ENCODE data around the gene LTA4H.

DNA sequence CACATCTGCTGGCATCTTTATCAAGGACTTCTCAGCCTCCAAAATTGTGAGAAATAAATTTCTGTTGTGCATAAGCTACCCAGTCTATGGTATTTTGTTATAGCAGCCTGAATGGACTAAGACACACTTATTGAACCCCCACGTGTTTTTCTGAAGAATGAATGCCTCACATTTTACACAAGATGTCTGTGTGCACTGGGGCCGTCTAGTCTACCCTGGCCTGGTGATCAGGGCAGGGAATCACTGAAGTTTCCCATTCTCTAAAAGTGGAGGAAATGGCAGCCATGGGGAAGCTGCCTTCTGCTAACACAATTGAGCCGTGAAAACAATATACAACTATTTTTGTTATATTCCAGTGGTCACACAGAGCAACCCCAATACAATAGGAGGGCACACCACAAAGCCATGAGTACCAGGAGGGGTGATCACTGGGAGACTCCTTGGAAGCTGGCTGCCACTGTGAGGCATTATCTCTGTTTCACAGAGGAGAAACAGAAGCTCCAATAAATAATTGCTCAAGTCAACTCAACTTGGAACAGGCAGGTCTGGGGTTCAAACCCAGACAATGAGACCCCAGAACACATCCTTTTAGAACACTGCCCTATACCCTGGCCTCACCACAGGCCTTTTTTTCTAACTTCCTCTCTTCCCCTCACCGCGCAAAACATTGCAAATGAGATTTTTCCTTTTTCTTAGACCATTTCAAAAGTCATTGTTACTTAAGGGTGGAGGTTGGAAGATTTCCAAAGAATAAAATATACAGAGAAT lies 18.3 kb upstream of the LTA4H start:
- TF ChIP-seq, protein P1, sequence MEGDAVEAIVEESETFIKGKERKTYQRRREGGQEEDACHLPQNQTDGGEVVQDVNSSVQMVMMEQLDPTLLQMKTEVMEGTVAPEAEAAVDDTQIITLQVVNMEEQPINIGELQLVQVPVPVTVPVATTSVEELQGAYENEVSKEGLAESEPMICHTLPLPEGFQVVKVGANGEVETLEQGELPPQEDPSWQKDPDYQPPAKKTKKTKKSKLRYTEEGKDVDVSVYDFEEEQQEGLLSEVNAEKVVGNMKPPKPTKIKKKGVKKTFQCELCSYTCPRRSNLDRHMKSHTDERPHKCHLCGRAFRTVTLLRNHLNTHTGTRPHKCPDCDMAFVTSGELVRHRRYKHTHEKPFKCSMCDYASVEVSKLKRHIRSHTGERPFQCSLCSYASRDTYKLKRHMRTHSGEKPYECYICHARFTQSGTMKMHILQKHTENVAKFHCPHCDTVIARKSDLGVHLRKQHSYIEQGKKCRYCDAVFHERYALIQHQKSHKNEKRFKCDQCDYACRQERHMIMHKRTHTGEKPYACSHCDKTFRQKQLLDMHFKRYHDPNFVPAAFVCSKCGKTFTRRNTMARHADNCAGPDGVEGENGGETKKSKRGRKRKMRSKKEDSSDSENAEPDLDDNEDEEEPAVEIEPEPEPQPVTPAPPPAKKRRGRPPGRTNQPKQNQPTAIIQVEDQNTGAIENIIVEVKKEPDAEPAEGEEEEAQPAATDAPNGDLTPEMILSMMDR (IDR thresholded peaks at IDR 0.05; ENCODE audit: insufficient read depth, low read depth, low read length) = no peak
- TF ChIP-seq EZH2 (IDR thresholded peaks at IDR 0.05; ENCODE audit: insufficient read depth, low read length) = no peak

Data from astrocyte (in vitro differentiated cells and primary cell).